HL-60 (cell line): ENCODE results near the gene TTC1.

Experiments used
- GABPA ChIP-seq: IDR thresholded peaks from 2 replicates; pipeline ENCODE4 v1.6.1; 2012; ENCODE audit warnings: low read depth
- POLR2AphosphoS5 ChIP-seq: IDR thresholded peaks from 2 replicates; pipeline ENCODE4 v1.6.1; 2012; ENCODE audit warnings: low read depth
- SPI1 ChIP-seq: IDR thresholded peaks from 2 replicates; pipeline ENCODE4 v1.6.1; 2012; ENCODE audit warnings: low read depth, mild to moderate bottlenecking, borderline replicate concordance
- TF ChIP-seq, protein P1 (sequence below): IDR thresholded peaks from one replicate; pipeline ENCODE4 v1.5.1; 2011; ENCODE audit warnings: low read length, control low read depth, inconsistent platforms; ENCODE audit not compliant: insufficient read depth
- TF ChIP-seq, protein P2 (sequence below): IDR thresholded peaks from 2 replicates; pipeline ENCODE4 v1.6.1; 2012; ENCODE audit warnings: low read depth; ENCODE audit not compliant: insufficient replicate concordance

DNA sequence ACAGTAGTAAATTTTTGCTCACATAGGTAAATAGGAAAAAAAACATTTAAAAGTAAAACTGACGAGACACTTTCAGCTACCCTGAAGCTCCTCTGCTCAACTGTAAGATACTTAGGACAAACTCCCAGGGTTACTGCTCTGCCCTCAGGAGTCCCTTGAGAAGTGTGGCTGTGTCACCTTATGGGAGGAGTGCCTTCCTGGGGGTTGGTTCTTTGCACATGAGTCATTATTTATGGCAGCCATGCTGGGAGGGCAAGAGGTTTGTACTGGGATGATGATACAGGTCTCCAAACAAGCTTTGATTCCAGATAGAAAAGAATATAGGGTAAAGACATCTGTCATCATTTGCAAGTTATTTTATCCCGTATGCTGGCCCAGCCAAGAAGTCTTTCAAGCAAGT, 45.9 kb downstream of the TTC1 start:
- TF ChIP-seq, protein P1, sequence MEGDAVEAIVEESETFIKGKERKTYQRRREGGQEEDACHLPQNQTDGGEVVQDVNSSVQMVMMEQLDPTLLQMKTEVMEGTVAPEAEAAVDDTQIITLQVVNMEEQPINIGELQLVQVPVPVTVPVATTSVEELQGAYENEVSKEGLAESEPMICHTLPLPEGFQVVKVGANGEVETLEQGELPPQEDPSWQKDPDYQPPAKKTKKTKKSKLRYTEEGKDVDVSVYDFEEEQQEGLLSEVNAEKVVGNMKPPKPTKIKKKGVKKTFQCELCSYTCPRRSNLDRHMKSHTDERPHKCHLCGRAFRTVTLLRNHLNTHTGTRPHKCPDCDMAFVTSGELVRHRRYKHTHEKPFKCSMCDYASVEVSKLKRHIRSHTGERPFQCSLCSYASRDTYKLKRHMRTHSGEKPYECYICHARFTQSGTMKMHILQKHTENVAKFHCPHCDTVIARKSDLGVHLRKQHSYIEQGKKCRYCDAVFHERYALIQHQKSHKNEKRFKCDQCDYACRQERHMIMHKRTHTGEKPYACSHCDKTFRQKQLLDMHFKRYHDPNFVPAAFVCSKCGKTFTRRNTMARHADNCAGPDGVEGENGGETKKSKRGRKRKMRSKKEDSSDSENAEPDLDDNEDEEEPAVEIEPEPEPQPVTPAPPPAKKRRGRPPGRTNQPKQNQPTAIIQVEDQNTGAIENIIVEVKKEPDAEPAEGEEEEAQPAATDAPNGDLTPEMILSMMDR: no peak
- no peak for TF ChIP-seq POLR2AphosphoS5
- TF ChIP-seq GABPA: no peak
- TF ChIP-seq, protein P2, sequence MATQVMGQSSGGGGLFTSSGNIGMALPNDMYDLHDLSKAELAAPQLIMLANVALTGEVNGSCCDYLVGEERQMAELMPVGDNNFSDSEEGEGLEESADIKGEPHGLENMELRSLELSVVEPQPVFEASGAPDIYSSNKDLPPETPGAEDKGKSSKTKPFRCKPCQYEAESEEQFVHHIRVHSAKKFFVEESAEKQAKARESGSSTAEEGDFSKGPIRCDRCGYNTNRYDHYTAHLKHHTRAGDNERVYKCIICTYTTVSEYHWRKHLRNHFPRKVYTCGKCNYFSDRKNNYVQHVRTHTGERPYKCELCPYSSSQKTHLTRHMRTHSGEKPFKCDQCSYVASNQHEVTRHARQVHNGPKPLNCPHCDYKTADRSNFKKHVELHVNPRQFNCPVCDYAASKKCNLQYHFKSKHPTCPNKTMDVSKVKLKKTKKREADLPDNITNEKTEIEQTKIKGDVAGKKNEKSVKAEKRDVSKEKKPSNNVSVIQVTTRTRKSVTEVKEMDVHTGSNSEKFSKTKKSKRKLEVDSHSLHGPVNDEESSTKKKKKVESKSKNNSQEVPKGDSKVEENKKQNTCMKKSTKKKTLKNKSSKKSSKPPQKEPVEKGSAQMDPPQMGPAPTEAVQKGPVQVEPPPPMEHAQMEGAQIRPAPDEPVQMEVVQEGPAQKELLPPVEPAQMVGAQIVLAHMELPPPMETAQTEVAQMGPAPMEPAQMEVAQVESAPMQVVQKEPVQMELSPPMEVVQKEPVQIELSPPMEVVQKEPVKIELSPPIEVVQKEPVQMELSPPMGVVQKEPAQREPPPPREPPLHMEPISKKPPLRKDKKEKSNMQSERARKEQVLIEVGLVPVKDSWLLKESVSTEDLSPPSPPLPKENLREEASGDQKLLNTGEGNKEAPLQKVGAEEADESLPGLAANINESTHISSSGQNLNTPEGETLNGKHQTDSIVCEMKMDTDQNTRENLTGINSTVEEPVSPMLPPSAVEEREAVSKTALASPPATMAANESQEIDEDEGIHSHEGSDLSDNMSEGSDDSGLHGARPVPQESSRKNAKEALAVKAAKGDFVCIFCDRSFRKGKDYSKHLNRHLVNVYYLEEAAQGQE: no peak
- no peak for TF ChIP-seq SPI1
